Measurements from ENCODE around the gene PBOV1. TPM values are rescaled to one million over a fixed set of nuclear protein-coding genes. Genes with fewer than 3 reads are reported as not detected.

Gene PBOV1
- 0.05 TPM for polyA plus RNA-seq (2013, experiment 1 of 2; ENCODE audit: insufficient read length)
- polyA plus RNA-seq (2013, experiment 2 of 2; ENCODE audit: insufficient read length): not detected

GRCh38 chr6:138218449-138218848, at the start of gene PBOV1:
Gene PBOV1, minus strand, starts transcription at chr6:138218491. Its CDS starts 96 bp downstream, at chr6:138218395.
- DNase-seq: no peak

DNA sequence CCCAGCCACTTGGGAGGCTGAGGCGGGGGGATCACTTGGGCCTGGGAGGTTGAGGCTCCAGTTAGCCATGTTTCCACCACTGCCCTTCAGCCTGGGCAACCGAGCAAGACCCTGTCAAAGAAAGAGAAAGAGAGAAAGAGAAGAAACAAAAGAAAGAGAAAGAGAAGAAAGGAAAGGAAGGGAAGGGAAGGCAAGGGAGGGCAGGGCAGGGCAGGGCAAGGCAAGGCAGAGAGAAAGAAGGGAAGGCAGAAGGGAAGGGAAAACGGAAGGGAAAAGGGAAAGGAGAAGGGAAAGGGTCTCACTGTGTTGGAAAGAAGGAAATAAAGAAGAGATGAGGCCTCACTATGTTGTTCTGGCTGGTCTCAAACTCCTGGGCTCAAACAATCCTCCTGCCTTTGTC, 47.8 kb upstream of the PBOV1 start:
- DNase-seq: no peak

GRCh38 chr6:138264372-138264880, 46.1 kb upstream of the PBOV1 start:
- no peak for DNase-seq

DNA sequence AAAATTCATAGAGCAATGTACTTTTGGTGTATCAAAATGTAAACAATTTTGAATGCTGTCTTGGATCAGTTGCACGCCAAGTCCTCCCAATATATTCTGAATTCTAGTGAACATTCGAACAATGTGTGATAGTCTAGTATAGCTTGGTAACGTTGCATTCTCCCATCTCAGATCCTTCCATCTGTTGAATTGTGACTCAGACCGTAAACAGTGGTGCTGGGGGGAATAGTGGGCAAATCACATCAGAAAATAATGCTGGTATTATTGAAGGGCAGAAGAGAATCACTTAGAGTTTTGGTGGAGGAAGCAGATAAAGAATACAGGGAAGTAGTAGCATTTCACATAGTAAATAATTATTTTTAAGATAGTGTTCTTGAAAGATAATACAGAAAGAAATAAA, 45.7 kb upstream of the PBOV1 start:
- DNase-seq: no peak

- DNase-seq: no peak
These were observed 43.0 kb upstream of the PBOV1 start for GRCh38 chr6:138261116-138261780.

DNA sequence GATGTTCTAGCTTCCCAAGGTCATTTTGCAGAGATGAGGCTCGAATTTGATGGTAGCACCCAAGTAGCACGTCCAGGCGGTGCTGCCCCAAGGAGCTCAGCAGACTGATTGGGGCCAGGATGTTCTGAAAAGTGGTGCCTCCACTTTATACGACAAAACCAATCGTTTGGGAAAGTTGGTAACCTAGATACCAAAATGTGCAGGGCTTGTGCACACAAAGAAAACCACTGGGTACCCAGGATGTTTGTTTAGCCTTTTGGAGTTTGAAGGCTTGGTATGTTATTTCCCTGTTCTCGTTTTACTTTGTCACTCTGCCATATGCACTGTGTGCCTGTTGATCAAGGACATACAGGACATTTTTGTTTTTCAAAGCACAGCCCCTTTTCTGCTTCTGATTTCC, 40.7 kb upstream of the PBOV1 start:
- no peak for DNase-seq

DNA sequence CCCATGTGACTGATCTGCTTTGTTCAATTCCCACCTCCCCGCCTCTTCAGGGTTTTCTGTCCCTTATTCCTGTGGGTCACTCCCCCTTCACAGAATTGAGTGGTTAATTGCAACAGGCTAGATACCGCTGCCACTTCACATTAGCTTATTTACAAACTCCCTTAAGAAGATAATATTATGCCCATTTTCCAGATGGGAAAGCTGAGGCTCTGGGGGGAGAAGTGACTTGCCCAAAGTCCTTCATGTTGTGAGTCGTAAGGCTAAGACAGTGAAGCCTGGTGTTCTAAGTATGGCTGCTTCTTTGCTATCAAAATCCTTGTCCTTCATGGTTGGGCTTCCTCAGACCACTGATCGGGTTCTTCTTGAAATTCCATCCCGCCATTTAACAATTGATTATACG, 39.9 kb upstream of the PBOV1 start:
- no peak for DNase-seq

DNA sequence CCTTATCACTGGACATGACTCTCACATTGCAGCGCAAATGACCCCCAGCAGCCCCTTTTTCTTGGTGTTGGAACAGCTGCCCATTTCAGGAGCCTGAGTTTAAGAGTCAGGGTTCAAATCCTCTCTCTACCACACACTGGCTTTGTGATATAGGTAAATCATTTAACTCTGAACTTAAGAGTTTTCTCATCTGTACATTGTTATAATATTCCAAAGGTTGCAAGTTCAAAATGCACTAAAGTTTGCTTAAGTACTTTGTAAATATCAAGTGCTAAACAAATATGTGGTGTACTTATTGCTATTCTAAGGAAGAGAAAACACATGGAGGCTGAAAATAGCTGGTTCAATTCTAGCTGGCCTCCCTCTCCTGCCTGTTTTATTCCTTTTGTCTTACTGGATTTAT, 39.3 kb upstream of the PBOV1 start:
- no peak for DNase-seq

GRCh38 chr6:138255443-138255842, 37.2 kb upstream of the PBOV1 start:
- DNase-seq: no peak

DNA sequence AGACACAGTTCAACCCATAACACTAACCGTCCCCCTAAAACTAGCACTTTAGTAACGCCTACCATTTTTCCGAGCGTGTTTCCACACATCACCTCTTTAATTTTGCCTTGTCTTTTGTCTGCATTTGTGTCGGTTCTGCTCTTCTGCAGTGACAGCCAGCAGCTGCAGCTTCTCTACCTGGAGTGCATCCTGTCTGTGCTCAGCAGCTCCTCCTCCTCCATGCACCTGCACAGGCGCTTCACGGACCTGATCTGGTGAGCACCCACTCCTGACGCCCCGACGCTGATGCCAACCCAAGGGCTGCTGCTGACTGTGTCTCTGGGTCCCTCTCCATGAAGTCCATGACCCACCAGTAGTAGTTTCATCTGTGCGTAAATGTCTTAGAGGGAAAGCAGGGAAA, 35.4 kb upstream of the PBOV1 start:
- DNase-seq: no peak

GRCh38 chr6:138250513-138251247, 32.4 kb upstream of the PBOV1 start:
- DNase-seq: peak; percentile 65

DNA sequence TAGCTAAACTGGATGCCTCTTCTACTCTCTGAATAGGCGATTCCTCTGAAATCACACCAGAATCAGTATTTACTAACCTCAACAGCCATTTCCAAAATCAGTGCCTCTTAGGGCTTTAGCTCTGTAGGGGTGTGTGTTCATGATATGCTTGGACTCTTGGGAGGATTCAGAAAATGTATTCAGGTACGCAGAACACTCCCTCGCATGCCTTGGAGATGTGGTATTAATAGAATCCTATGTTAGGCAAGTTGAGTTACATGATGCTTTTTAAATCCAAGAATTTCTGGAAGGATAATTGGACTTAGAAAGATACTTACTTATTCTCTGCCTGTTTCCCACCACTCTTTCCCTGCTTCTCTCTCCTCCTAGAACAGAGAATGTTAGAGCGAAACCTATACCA, 31.8 kb upstream of the PBOV1 start:
- no peak for DNase-seq

- DNase-seq: no peak
These were observed 30.6 kb upstream of the PBOV1 start for GRCh38 chr6:138248878-138249277.

DNA sequence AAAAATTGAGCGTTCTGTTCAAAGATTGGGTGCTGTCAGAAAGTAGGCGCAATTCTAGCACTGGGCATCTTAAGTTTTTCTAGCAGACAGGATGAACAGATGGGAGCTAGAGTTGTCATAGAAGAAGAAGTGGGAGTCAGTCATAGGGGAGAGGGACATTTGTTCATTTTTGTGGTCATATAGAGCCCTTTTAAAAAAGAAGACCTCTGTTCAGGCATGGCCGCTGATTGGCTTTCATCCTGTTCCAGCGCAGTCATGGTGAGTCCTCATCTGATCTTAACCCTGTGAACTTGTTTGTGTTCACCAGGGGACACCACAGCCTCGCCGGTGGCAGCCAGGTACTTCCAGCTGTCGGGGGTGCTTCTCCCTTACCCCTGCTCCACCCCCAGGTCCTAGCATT, 29.7 kb upstream of the PBOV1 start:
- no peak for DNase-seq

- no peak for DNase-seq
These were observed 28.6 kb upstream of the PBOV1 start for GRCh38 chr6:138246650-138247440.

GRCh38 chr6:138245751-138246150, 27.5 kb upstream of the PBOV1 start:
- peak; percentile 8 for DNase-seq

GRCh38 chr6:138242987-138243592, 24.8 kb upstream of the PBOV1 start:
- DNase-seq: no peak

DNA sequence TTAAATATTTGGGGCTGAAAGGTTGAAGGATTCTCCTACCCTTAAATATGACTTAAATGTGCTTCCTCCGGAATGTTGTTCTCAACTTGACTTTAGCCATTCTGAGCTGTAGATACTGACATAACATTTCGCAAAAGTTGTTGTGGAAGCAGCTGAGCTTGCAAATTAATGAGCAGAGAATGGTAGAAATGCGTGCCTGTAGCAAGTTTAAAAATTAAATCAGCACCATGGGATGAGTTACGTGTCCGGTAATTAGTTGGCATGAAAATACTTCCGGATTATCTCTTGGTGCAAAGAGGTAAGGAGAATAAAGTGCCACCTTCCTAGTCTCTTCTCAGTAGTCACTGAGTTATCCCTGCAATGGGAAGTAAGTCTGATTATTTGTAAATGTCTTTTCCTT, 23.6 kb upstream of the PBOV1 start:
- no peak for DNase-seq

- no peak for DNase-seq
These were observed 23.1 kb upstream of the PBOV1 start for GRCh38 chr6:138241381-138241780.

DNA sequence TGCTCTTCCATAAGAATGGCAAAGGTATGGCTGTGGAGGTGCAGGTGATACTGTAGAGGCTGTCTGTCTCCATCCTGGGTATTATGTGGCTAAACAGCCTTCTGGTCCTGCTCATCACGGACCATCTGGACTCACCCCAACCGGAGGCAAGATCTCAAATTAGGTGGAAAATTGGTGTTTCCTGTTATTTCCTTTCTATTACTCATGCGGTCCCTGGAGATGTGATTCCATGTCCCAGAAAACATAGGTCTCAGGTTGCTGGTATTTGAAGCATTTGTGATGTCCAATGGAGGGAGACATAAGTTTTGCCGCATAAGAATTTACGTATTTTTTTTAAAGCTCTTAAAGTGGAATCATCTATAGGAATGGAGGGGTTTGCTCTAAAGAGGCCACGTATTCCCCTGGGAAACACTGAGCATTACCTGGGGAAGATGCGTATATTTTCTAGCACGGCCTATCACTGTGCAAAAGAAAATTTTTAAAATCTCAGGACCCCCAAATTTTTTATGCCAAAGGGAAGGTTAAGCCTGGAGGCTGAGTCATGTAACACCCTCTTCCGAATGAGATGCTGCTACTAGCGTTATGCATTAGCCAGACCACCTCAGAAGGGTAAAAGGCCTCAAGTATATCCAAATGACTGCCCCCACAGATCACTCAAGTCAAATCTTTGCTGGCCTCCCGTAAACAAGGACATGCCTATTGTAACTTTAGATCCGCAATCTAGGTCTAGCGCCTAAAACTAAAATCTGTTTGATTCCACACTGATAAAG, 22.4 kb upstream of the PBOV1 start:
- peak; percentile 78 for DNase-seq

GRCh38 chr6:138239774-138240173, 21.5 kb upstream of the PBOV1 start:
- no peak for DNase-seq

- no peak for DNase-seq
These were observed 20.1 kb upstream of the PBOV1 start for GRCh38 chr6:138238368-138238767.
